Dermis blood vessel endothelial cell (primary cell): Measurements from ENCODE around the gene LNX2. TPM values are rescaled to one million over a fixed set of nuclear protein-coding genes. Genes with fewer than 3 reads are reported as not detected.

Source experiments
- DNase-seq: peaks from one replicate; pipeline ENCODE4 v3.0.0; 2010
- total RNA-seq: library from RNA; depleted of rRNA; stranded (reverse); fragments of >200 nt; gene quantifications from 2 replicates; pipeline ENCODE4 v1.2.3, GENCODE V29; 2014

Gene LNX2
- total RNA-seq, 1 donor from 2014 or later, result 12.4 TPM

- no peak for DNase-seq
Observed at GRCh38 chr13:27500806-27501534, 119.4 kb downstream of the LNX2 start.

DNA sequence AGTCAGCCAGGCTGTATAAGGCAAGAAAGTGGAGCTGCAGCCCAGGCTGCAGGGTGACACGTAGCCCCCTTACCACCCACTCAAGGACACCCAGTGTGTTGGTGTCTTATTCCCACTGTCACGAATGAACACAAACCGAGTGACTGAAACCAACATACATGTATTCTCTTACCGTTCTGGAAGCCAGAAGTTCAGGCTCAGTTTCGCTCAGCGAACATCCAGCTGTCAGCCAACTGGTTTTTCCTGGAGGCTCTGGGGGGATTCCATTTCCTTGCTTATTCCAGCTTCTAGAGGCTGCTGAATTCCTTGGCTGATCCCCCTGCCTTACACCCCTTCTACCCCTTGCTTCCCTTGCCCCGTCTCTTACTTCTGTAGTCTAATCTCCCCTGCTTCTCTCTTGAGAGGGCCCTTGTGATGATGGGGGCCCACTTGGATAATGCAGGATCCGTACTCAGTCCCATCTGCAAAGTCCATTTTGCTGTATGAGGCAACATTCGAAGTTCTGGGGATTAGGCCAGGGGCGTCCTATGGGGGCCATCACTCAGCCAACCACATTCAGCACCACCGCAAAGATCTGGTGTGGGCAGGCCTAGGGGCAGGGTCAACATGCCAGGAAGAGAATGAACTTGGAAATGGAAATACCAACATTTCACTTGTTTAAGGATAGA is 122.6 kb downstream of the LNX2 start:
- no peak for DNase-seq

GRCh38 chr13:27496536-27497273 is 123.6 kb downstream of the LNX2 start:
- DNase-seq, result no peak

GRCh38 chr13:27496006-27496405 is 124.3 kb downstream of the LNX2 start:
- DNase-seq, result no peak

Other genes starting within 250 kb of the LNX2 start
- 110 and 146 TPM in 2 replicates for gene GTF3A, start 195.9 kb downstream of the LNX2 start, total RNA-seq
- 55.0 and 70.1 TPM in 2 replicates for gene MTIF3, start 170.0 kb downstream of the LNX2 start, total RNA-seq
- gene POLR1D, start 1.4 kb upstream of the LNX2 start, total RNA-seq, result 106 and 116 TPM in 2 replicates
- not detected in 2 replicates for gene GSX1, start 172.0 kb upstream of the LNX2 start, total RNA-seq